Measurements from ENCODE around the gene SECTM1.
"Not testable (repeated sequence)": the region's sequence is repeated elsewhere in the genome, so short reads cannot be mapped to it uniquely, and the experiment has no call there.

Gene SECTM1

DNA sequence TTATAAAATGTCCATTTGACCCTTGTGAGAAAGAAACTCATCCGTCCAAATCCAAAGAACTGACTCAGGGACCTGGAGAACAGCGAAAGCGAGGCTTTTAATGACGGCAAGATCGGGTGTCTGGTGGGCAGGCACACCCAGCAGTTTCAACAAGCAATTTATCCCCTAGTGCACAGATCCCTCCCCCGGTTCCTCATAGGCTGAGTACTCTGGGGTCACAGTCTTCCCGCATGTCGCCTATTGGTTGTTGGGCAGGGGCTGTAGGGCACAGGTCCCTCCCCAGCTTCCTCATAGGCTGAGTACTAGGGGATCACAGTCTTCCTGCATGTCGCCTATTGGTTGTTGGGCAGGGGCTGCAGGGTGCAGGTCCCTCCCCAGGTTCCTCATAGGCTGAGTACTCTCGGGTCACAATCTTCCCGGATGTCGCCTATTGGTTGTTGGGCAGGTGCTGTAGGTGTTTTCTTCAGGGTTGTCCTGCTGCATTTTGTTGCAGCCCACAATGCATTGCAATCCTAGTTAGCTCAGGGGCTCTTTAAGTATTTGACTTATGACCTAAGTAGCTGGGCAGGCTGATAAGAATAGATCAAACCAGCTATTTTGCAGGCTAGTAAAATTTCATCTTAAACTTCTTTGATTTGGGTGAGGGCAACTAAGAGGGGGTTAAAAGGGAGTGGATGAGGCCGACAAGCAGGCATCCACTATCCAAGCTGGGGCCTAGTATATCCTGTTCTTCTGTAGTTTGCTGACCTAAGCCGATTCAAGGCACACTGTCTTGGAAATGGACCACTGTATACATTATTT lies 34.4 kb upstream of the SECTM1 start:
- DNase-seq = no peak

- no peak for DNase-seq
These were observed 33.2 kb upstream of the SECTM1 start for GRCh38 chr17:82366749-82367148.

DNA sequence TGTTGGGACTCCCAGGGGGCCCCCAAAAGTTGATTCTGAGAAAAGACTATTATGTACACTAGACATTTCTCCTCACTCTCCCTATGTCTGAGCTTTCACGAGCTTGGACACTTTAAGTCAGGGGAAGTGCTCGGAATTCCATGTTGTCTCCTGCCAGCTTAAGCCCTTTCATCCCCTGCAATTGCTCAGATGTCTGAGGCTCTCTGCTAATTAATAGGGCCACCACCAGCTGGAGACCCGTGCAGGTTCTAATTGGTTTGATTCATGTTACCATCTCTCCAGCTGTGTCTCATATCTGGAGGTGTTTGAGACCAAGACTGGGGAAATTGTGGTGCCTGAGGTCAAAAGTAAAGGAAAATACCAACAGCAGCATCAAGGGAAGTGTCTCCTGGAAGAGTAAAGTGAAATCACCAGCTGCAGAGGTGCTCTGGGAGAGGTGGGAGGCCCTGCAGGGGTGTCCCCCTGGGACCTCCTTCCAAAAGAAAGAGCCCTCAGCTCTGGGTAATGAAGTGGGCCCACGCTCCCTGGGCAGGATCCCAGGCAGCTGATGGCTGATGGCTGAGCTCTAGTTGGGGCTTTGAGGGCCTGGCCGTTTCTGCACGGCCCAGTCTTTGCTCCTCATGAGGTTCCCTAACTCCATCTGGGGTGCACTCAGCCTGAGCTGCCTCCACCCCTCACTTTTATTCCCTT lies 32.2 kb upstream of the SECTM1 start:
- no peak for DNase-seq

- no peak for DNase-seq
These were observed 28.5 kb upstream of the SECTM1 start for GRCh38 chr17:82361885-82362633.

- DNase-seq = not testable (repeated sequence)
These were observed 26.0 kb upstream of the SECTM1 start for GRCh38 chr17:82359451-82360074.

- no peak for DNase-seq
These were observed 25.1 kb upstream of the SECTM1 start, which contains the start of gene TEX19 for GRCh38 chr17:82358465-82359350. TEX19 (plus strand) TSS chr17:82359247; CDS start chr17:82362151, 2,904 bp downstream.

DNA sequence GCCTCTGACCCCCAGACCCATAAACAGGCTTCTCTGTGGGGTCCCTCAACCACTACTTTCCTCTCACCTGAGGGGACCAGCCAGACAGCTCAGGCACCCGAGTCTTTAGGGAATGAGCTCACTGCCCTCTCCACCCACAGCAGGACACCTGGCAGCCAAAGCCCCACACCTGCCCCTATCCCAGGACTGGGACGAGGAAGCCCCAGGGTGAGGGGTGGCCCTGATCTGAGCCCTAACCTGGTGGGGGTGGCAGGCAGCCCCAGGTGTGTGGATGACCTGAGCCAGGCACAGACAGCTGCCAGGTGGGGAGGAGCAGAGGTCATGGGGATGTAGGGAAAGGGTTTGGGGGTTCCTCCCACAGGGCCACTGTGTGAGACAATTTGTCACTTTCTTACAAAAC lies 23.8 kb upstream of the SECTM1 start:
- no peak for DNase-seq

DNA sequence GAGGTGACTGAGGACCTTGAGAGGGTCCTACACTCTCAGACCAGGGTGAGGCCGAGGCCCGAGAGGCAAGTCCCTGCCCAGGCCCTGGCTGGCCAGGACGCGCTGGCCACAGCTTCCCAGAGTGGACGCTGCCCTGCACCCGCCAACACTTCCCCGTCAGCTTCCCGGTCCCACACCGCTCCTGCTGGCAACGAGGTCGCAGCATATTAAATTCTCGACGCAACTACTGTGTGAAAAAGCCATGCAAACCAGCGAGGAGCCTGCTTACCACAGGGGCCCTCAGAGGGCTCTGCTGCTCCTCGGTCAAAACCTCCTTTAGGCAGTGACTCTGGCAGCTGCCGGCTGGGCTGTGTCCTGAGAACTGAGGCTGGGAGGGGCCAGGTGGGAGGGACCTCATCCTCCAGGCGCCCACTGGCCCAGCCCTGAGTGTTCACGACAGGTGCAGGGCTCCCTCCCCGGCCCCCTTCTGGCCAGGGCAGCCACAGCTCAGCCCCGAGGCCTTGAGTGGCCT lies 23.3 kb upstream of the SECTM1 start:
- DNase-seq = no peak

DNA sequence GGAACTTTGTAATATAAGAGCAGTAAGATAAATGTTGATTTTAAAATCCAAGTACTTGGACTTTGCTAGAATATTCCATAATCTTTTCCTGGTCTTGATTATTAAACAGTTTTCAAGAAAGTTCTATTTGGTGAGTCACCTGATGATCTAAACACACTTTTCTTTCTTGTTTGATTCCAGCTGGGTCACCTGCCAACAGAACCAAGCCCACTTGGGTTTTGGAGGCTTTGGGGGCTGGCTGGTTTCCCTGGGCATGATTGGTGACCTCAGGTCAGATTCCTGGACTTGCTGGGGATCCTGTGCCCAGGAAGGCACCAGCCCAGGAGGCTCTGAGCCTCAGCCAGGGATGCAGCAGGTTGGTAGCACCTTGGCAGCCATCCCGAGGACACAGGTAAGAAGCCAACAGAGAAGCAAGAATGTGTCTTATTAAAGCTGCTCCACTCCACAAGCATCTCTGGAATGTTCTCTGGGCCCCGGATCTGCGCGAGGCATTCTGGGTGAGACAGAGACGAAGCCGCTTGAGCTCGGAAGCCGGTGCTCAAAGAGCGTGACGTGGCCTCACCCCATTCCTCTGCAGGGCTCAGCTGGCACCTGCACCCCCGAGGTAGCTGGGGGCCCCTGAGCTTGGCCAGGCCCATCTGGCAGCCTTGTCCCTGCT lies 22.3 kb upstream of the SECTM1 start:
- no peak for DNase-seq

GRCh38 chr17:82354804-82355308 lies 21.3 kb upstream of the SECTM1 start:
- DNase-seq = no peak

DNA sequence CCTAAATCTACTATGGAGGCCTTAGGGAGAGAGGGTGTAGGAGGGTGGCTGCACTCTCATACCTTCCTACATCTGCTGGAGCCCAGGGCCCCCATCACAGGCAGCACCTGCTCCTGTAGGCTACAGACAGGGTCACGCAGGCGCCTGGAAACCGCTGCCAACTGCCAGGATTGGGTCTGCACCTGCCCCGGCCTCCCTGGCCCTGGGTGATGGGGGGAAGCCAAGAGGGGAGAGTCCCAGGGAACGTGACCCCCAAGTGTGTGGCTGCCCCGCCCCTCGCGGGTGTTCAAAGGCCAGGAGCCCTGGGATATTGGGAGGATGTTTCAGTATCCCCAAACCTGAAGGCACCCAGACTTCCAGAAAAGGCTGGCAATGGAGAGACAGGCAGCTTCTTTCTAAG lies 19.9 kb upstream of the SECTM1 start:
- no peak for DNase-seq

- peak; percentile 83 for DNase-seq
These were observed 18.3 kb upstream of the SECTM1 start for GRCh38 chr17:82351713-82352488.

DNA sequence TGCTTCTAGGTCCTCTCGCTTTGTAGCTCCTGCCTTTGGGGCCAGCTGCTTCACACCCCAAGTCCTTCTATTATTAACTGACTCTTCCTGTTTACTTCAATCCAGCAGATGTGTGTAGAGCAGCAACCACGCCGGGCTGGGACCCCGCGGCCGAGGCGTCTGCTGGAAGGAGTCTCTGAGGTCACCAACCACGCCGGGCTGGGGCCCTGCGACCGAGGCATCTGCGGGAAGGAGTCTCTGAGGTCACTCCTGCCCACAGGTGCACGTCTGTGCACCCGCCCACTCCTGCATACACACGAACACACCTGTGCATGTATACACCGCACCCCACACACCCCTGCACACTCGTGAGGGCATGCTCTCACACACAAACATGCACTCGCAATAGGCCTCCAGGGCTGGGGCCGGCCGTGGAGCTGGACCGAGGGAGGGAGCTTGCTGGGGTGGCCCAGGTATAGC lies 17.7 kb upstream of the SECTM1 start:
- no peak for DNase-seq

GRCh38 chr17:82350182-82351030 lies 16.8 kb upstream of the SECTM1 start:
- no peak for DNase-seq

- DNase-seq = no peak
These were observed 15.7 kb upstream of the SECTM1 start for GRCh38 chr17:82349287-82349701.

DNA sequence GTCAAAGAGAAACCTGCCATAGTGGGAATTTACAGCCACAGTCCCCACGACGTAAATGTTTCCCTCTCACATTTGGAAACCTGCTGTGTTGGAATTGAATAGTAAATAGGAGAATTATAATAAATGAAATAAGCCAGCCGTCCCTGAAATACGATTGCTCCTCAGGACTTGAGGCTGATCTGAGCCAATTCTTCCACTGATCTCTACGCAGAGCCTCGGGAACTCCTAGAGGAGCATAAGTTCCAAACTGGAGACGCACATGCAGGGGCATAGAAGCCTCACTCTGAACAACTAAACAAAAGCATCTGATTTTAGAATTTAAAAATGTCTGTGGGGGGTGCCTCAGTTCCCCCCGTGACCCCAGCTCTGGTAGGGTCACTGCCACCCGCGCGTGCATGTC lies 15.3 kb upstream of the SECTM1 start:
- no peak for DNase-seq

- no peak for DNase-seq
These were observed 14.9 kb upstream of the SECTM1 start for GRCh38 chr17:82348434-82348833.

GRCh38 chr17:82347994-82348393 lies 14.4 kb upstream of the SECTM1 start:
- DNase-seq = not testable (repeated sequence)
